ENCODE data around the gene MEA1. TPM values are rescaled to one million over a fixed set of nuclear protein-coding genes. Genes with fewer than 3 reads are reported as not detected.
A peak's percentile ranks its signal among the peaks of the same experiment; 100 is the strongest.

MEA1 gene
- total and polyA plus RNA-seq, 10 of the 15 experiments (the other 5 are each of a cell fraction or from before 2014, with no cell fraction given) = 59.1 to 148 (median 96.4) TPM

GRCh38 chr6:42984001-42984923, 29.5 kb downstream of the MEA1 start, which contains the start of gene PPP2R5D:
TSS of gene PPP2R5D (plus strand) at chr6:42984570. CDS start at chr6:42984678, 108 bp downstream.
- Histone ChIP-seq H3K4me3 (peak within 1 kb of the TSS; percentile 98), H3K4me2 (ENCODE audit: control insufficient read depth, insufficient read depth) (peak within 1 kb of the TSS; percentile 100), H3K79me2 (ENCODE audit: control insufficient read depth, insufficient read depth, low read length) (peaks cover 17% of the 10 kb centered on the region), H3K27ac (ENCODE audit: control insufficient read depth, insufficient read depth) (peak within 1 kb of the TSS; percentile 79), H3K9me3 (replicated peaks; ENCODE audit: control insufficient read depth, insufficient read depth, low read length) (no peaks in the 10 kb centered on the region), H3K9ac (ENCODE audit: control insufficient read depth, insufficient read depth, low read length) (peak within 1 kb of the TSS; percentile 84), H4K20me1 (ENCODE audit: control insufficient read depth, insufficient read depth) (no peaks in the 10 kb centered on the region), H3K36me3 (ENCODE audit: control insufficient read depth in 2 of 2, insufficient read depth in 2 of 2, low read length in 1 of 2) (peaks cover 0 to under 1% of the 10 kb centered on the region in 2 experiments; a peak in 1 of 4 replicates), H2AFZ (ENCODE audit: control insufficient read depth, low read depth, low read length) (peak within 1 kb of the TSS; percentile 99), H3K4me1 (ENCODE audit: control insufficient read depth, insufficient read depth, low read length) (peaks cover 23% of the 10 kb centered on the region), H3K27me3 (replicated peaks in 1 of 2; ENCODE audit: control insufficient read depth in 2 of 2, insufficient read depth in 2 of 2, low read length in 1 of 2) (no peaks in the 10 kb centered on the region)
- 1% methylated on average over 34 of the region's 59 CpGs for WGBS (ENCODE audit: insufficient coverage, insufficient replicate concordance, low lambda C conversion rate, missing lambda C conversion rate)
- RAD21 ChIA-PET (ENCODE audit: unreplicated experiment) = interaction anchor here (0.8 to 2.2 kb wide), 7 partner anchors 9 to 84 kb away, joined by 3 to 31 read pairs (median 6); partner anchors contain the start of genes CNPY3, KLHDC3 and MEA1
- in situ Hi-C loops (cut with MboI) = no loop called here
- intact Hi-C loops (cut with micrococcal nuclease; ENCODE audit: unreplicated experiment) = loop anchor here (2.0 kb wide), 1 partner anchor 53 kb away; no protein-coding TSS in a partner anchor
- ATAC-seq (peak; percentile 97), FAIRE-seq (peak; percentile 97), DNase-seq (ENCODE audit: low read depth, low spot score) (peak; percentile 94)
- BruUV-seq (replicated peaks) = no TSS peak
- SMC1A ChIA-PET (ENCODE audit: uncharacterized antibody, unreplicated experiment) = interaction anchor here (0.6 to 1.9 kb wide), 12 partner anchors 8 to 645 kb away, joined by 3 to 12 read pairs (median 3); partner anchors contain the start of genes CNPY3, GTPBP2, KLHDC3 and MEA1
- CTCF ChIA-PET = interaction anchor here (0.5 to 1.9 kb wide), 11 partner anchors 12 to 522 kb away, joined by 3 to 14 read pairs (median 3); partner anchors contain the start of gene CNPY3
- POLR2A ChIA-PET = interaction anchor here (0.6 to 2.2 kb wide), 26 partner anchors 9 to 493 kb away, joined by 3 to 32 read pairs (median 4); partner anchors contain the start of genes CNPY3, CUL7, KLC4 and KLHDC3
- TF ChIP-seq POLR2A (IDR thresholded peaks at IDR 0.05; ENCODE audit: low read depth, low read length) = peak; percentile 92
- peak; percentile 32; the same call in 1 of the 2 replicates for TF ChIP-seq TCF12 (IDR thresholded peaks at IDR 0.05; ENCODE audit: low read depth, low read length)
- TF ChIP-seq MEF2B (IDR thresholded peaks at IDR 0.05; ENCODE audit: partially characterized antibody, poor library complexity, severe bottlenecking) = no peak
- peak; percentile 71; the same call in 1 of the 2 replicates for TF ChIP-seq TAF1 (IDR thresholded peaks at IDR 0.05; ENCODE audit: borderline replicate concordance, low read depth, low read length)
- peak; percentile 99 for TF ChIP-seq RFX5 (IDR thresholded peaks at IDR 0.05; ENCODE audit: low read depth, low read length)
- TF ChIP-seq, protein P1, sequence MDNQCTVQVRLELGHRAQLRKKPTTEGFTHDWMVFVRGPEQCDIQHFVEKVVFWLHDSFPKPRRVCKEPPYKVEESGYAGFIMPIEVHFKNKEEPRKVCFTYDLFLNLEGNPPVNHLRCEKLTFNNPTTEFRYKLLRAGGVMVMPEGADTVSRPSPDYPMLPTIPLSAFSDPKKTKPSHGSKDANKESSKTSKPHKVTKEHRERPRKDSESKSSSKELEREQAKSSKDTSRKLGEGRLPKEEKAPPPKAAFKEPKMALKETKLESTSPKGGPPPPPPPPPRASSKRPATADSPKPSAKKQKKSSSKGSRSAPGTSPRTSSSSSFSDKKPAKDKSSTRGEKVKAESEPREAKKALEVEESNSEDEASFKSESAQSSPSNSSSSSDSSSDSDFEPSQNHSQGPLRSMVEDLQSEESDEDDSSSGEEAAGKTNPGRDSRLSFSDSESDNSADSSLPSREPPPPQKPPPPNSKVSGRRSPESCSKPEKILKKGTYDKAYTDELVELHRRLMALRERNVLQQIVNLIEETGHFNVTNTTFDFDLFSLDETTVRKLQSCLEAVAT (IDR thresholded peaks at IDR 0.05) = peak; percentile 79
- TF ChIP-seq POLR2AphosphoS2 (IDR thresholded peaks at IDR 0.05; ENCODE audit: low read depth, low read length) = peak; percentile 91
- no peak for TF ChIP-seq TCF3 (IDR thresholded peaks at IDR 0.05; ENCODE audit: borderline replicate concordance, insufficient read depth, low read depth, low read length)
- TF ChIP-seq SUZ12 (IDR thresholded peaks at IDR 0.05; ENCODE audit: unreplicated experiment) = no peak
- peak; percentile 39 for TF ChIP-seq FOS (IDR thresholded peaks at IDR 0.05; ENCODE audit: borderline replicate concordance, extremely low read depth, insufficient read length)
- TF ChIP-seq YY1 (IDR thresholded peaks at IDR 0.05; ENCODE audit: low read depth, low read length) = peak; percentile 81
- TF ChIP-seq NR2F1 (conservative IDR thresholded peaks at IDR 0.05) = peak; percentile 52
- peak; percentile 46; the same call in 1 of the 2 replicates for TF ChIP-seq NBN (IDR thresholded peaks at IDR 0.05)
- TF ChIP-seq SMAD5 (IDR thresholded peaks at IDR 0.05; ENCODE audit: low read depth) = peak; percentile 64; the same call in 1 of the 2 replicates
- TF ChIP-seq EGR1 (IDR thresholded peaks at IDR 0.05; ENCODE audit: borderline replicate concordance in 1 of 2, low read depth in 2 of 2, low read length in 2 of 2) = peak in 1 of 2 experiments; percentile 86; a peak in 2 of 3 replicates
- TF ChIP-seq, protein P2, sequence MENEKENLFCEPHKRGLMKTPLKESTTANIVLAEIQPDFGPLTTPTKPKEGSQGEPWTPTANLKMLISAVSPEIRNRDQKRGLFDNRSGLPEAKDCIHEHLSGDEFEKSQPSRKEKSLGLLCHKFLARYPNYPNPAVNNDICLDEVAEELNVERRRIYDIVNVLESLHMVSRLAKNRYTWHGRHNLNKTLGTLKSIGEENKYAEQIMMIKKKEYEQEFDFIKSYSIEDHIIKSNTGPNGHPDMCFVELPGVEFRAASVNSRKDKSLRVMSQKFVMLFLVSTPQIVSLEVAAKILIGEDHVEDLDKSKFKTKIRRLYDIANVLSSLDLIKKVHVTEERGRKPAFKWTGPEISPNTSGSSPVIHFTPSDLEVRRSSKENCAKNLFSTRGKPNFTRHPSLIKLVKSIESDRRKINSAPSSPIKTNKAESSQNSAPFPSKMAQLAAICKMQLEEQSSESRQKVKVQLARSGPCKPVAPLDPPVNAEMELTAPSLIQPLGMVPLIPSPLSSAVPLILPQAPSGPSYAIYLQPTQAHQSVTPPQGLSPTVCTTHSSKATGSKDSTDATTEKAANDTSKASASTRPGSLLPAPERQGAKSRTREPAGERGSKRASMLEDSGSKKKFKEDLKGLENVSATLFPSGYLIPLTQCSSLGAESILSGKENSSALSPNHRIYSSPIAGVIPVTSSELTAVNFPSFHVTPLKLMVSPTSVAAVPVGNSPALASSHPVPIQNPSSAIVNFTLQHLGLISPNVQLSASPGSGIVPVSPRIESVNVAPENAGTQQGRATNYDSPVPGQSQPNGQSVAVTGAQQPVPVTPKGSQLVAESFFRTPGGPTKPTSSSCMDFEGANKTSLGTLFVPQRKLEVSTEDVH (IDR thresholded peaks at IDR 0.05; ENCODE audit: low read depth, partially characterized antibody) = no peak
- TF ChIP-seq BHLHE40 (IDR thresholded peaks at IDR 0.05; ENCODE audit: borderline replicate concordance in 1 of 2, low read depth in 2 of 2, low read length in 1 of 2) = peak; percentile 55 to 57; a peak in 3 of 4 replicates
- peak in 1 of 2 experiments; percentile 80; a peak in 1 of 4 replicates for TF ChIP-seq CEBPB (IDR thresholded peaks at IDR 0.05; ENCODE audit: borderline replicate concordance in 1 of 2, low read depth in 2 of 2, low read length in 2 of 2)
